22Rv1 (cell line): ENCODE measurements around the gene ABCA1.

Experiments used
- H3K27ac ChIP-seq: fragments of 450-650 bp; 2 replicates; pipeline ENCODE4 v1.5.1; 2017
- ZFX ChIP-seq: fragments of 450-650 bp; IDR thresholded peaks from 2 replicates; pipeline ENCODE4 v1.6.1; 2017; ENCODE audit warnings: antibody characterized with exemption, borderline replicate concordance
- TF ChIP-seq, protein P1 (sequence below): fragments of 450-650 bp; IDR thresholded peaks from 2 replicates; pipeline ENCODE4 v1.5.1; 2017; ENCODE audit warnings: mild to moderate bottlenecking

The ABCA1 gene

DNA sequence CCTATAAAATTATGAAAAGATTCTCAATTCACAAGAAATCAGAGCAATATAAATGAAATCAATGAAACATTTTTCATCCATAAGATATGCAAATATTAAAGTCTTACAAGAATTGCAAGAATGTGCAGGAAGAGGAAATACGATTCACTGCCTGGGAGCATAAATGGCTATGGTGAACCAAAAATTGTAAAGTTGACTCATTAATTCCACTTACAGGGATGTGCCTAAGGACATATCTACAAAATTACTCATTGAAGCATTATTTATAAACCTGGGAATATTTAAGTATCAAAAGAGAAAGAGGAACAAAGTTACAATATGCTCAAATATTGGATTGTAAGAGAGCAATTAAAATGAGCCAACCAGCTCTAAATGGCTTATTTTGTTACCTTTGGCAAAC, 187.3 kb downstream of the ABCA1 start:
- no peak overlapping the region for H3K27ac ChIP-seq
- TF ChIP-seq, protein P1, sequence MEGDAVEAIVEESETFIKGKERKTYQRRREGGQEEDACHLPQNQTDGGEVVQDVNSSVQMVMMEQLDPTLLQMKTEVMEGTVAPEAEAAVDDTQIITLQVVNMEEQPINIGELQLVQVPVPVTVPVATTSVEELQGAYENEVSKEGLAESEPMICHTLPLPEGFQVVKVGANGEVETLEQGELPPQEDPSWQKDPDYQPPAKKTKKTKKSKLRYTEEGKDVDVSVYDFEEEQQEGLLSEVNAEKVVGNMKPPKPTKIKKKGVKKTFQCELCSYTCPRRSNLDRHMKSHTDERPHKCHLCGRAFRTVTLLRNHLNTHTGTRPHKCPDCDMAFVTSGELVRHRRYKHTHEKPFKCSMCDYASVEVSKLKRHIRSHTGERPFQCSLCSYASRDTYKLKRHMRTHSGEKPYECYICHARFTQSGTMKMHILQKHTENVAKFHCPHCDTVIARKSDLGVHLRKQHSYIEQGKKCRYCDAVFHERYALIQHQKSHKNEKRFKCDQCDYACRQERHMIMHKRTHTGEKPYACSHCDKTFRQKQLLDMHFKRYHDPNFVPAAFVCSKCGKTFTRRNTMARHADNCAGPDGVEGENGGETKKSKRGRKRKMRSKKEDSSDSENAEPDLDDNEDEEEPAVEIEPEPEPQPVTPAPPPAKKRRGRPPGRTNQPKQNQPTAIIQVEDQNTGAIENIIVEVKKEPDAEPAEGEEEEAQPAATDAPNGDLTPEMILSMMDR, result no peak
- no peak for TF ChIP-seq ZFX

DNA sequence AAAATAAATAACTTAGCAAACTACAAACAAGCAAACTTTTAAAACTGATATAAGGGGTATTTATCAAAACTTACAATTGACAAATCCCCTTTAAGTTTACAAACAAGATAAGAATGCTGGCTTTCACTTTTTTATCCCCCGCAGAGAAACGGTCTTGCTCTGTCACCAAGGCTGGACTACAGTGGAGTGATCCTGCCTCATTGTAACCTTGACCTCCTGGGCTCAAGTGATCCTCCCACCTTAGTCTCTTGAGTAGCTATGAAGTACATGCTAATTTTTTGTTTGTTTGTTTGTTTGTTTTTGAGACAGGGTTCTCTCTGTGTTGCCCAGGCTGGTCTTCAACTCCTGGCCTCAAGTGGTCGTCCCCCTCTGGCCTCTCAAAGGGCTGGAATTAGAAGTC, 189.5 kb downstream of the ABCA1 start:
- H3K27ac ChIP-seq, result no peak overlapping the region
- TF ChIP-seq, protein P1, result no peak
- no peak for TF ChIP-seq ZFX
